Measurements from ENCODE around the gene A4GALT.
A peak's percentile ranks its signal among the peaks of the same experiment; 100 is the strongest.

A4GALT gene

DNA sequence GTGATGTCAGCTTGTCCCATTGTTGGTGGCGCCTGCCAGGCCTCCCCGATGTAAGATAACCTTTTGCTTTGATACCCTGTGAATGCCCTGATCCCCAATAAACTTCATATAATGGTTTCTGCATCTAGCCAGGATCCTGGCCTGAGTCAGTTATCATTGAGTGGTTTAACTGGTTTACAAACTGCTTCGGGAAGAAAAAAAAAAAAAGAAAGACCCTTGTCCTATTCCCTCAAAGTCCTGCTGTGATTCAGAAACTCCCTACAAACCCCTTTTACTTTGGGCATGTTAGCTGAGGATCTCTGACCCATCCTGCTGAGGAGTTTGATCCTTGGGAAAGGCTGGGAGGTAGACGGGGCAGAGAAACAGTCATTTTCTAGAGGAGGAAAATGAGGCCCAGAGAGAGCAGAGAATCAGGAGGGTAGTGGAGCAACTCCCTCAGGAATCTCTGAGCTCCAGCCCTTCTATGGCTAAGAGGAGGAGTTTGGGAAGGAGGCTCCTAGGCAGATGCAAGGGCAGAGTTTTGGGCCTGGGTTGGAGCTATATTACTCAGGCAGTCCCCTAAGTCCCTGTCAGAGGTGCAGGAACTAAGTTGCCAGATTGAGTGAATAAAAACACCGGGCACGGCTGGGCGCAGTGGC, 66.1 kb downstream of the A4GALT start:
- H3K36me3 ChIP-seq (ENCODE audit: control insufficient read depth, insufficient read depth, low read length), result no peaks in the 10 kb centered on the region
- no peaks in the 10 kb centered on the region for H3K27me3 ChIP-seq (ENCODE audit: control insufficient read depth, insufficient read depth, low read length)
- no peaks in the 10 kb centered on the region for H3K9me3 ChIP-seq (ENCODE audit: control insufficient read depth, low read length)
- TF ChIP-seq, protein P1, sequence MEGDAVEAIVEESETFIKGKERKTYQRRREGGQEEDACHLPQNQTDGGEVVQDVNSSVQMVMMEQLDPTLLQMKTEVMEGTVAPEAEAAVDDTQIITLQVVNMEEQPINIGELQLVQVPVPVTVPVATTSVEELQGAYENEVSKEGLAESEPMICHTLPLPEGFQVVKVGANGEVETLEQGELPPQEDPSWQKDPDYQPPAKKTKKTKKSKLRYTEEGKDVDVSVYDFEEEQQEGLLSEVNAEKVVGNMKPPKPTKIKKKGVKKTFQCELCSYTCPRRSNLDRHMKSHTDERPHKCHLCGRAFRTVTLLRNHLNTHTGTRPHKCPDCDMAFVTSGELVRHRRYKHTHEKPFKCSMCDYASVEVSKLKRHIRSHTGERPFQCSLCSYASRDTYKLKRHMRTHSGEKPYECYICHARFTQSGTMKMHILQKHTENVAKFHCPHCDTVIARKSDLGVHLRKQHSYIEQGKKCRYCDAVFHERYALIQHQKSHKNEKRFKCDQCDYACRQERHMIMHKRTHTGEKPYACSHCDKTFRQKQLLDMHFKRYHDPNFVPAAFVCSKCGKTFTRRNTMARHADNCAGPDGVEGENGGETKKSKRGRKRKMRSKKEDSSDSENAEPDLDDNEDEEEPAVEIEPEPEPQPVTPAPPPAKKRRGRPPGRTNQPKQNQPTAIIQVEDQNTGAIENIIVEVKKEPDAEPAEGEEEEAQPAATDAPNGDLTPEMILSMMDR (IDR thresholded peaks at IDR 0.05), result no peak
- H3K27ac ChIP-seq, result no peak overlapping the region
- no peak overlapping the region for H3K9ac ChIP-seq
- no peak overlapping the region for H3K4me2 ChIP-seq (ENCODE audit: low read length)
- no peaks in the 10 kb centered on the region for H3K79me2 ChIP-seq
- H3K4me1 ChIP-seq, result no peaks in the 10 kb centered on the region
- H2AFZ ChIP-seq, result no peak overlapping the region
- no peak overlapping the region for H3K4me3 ChIP-seq (ENCODE audit: low read depth, low read length)

- Histone ChIP-seq H2AFZ (no peak overlapping the region), H3K9ac (no peak overlapping the region), H3K79me2 (no peaks in the 10 kb centered on the region), H3K4me2 (ENCODE audit: low read length) (no peak overlapping the region), H3K36me3 (ENCODE audit: control insufficient read depth, insufficient read depth, low read length) (no peaks in the 10 kb centered on the region), H3K27ac (no peak overlapping the region), H3K27me3 (ENCODE audit: control insufficient read depth, insufficient read depth, low read length) (no peaks in the 10 kb centered on the region), H3K4me3 (ENCODE audit: low read depth, low read length) (no peak overlapping the region), H3K9me3 (ENCODE audit: control insufficient read depth, low read length) (no peaks in the 10 kb centered on the region), H3K4me1 (no peaks in the 10 kb centered on the region)
- TF ChIP-seq, protein P1 (IDR thresholded peaks at IDR 0.05), result no peak
Measured at GRCh38 chr22:42653999-42654398, 66.7 kb downstream of the A4GALT start.

DNA sequence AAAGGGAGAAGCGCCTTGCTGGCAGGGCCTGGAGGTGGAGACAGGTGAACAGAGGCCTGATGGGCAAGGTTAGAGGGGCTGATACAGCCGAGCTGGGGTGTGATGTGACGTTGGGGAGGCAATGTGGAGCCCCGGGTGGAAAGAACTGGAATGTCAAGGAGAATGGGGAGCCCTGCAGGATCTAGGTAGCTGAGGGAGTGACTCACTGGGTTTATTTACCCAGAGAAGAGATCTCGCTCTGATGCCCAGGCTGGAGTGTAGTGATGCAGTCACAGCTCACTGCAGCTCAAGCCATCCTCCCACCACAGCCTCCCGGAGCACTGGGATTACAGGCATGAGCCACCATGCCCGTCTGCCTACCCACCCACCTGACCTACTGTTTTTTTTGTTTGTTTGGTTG, 69.5 kb downstream of the A4GALT start:
- TF ChIP-seq, protein P1 (IDR thresholded peaks at IDR 0.05), result no peak
- Histone ChIP-seq H3K79me2 (no peaks in the 10 kb centered on the region), H3K4me1 (no peaks in the 10 kb centered on the region)

DNA sequence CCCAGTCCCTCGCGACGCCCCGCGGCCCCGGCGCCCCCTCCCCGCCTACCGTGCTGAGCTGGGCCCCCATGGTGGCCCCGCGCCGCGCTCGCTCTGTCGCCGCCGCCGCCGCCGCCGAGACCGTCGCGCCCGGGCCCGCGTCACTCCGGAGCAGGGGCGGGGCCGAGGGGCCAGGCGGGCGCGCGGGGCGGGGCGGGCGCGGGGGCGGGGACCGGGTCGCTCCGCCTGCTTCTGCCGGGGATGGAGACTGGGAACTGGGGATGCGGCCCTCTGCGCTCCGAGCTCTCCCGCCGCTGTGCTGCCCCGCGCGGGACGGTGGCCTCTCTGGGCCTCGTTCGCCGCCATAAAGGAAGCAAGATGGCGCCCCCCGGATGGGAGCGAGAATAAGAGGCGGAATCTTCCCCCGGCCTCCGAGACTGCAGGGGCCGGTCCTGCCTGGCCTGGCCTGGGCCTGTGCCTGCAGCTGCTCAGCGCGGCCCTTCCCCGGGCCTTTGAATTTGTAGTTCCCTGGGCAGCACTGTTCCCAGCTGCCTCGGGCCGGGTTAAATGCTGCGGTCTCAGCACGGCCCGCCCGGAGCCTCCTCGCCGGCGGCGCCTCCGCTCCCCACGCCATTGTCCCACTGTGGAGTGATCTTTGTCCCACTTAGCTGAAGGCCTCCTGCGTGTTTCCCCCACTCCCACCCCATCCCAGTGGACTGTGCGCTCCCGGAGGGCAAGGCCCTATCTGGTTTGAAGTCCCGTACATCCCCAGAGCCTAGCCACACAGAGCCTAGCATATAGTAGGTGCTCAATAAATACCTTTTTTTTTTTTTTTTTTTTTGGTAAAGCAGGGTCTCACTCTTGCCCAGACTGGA, 71.2 kb downstream of the A4GALT start, which contains the start of gene CYB5R3:
CYB5R3 (minus strand) TSS at position 147 of the 854 bp plus-strand sequence; CDS start at position 70, 77 bp downstream.
- no peaks in the 10 kb centered on the region for H3K4me1 ChIP-seq
- TF ChIP-seq, protein P1 (IDR thresholded peaks at IDR 0.05), result no peak

More for the DNA sequence above, 69.5 kb downstream of the A4GALT start:
- Histone ChIP-seq H3K27ac (no peak overlapping the region), H3K9me3 (ENCODE audit: control insufficient read depth, low read length) (no peaks in the 10 kb centered on the region), H3K4me2 (ENCODE audit: low read length) (no peak overlapping the region), H3K9ac (no peak overlapping the region), H3K36me3 (ENCODE audit: control insufficient read depth, insufficient read depth, low read length) (no peaks in the 10 kb centered on the region), H3K4me3 (ENCODE audit: low read depth, low read length) (no peak overlapping the region), H2AFZ (no peak overlapping the region), H3K27me3 (ENCODE audit: control insufficient read depth, insufficient read depth, low read length) (no peaks in the 10 kb centered on the region)

More for the DNA sequence above, 71.2 kb downstream of the A4GALT start, which contains the start of gene CYB5R3:
- H2AFZ ChIP-seq, result peak within 1 kb of the TSS; percentile 88
- no peaks in the 10 kb centered on the region for H3K27me3 ChIP-seq (ENCODE audit: control insufficient read depth, insufficient read depth, low read length)
- no peaks in the 10 kb centered on the region for H3K79me2 ChIP-seq
- peak within 1 kb of the TSS; percentile 61 for H3K9ac ChIP-seq
- peak within 1 kb of the TSS; percentile 76 for H3K4me3 ChIP-seq (ENCODE audit: low read depth, low read length)
- H3K4me2 ChIP-seq (ENCODE audit: low read length), result peak within 1 kb of the TSS; percentile 94
- no peaks in the 10 kb centered on the region for H3K36me3 ChIP-seq (ENCODE audit: control insufficient read depth, insufficient read depth, low read length)
- peak within 1 kb of the TSS; percentile 62 for H3K27ac ChIP-seq
- H3K9me3 ChIP-seq (ENCODE audit: control insufficient read depth, low read length), result no peaks in the 10 kb centered on the region
